ENCODE data around the gene LHX4. TPM values are rescaled to one million over a fixed set of nuclear protein-coding genes. Genes with fewer than 3 reads are reported as not detected.

LHX4 gene
- total and polyA plus RNA-seq, 2 of the 8 experiments (the other 6 are each of a cell fraction or from before 2014, with no cell fraction given): 0.85 to 4.9 TPM

DNA sequence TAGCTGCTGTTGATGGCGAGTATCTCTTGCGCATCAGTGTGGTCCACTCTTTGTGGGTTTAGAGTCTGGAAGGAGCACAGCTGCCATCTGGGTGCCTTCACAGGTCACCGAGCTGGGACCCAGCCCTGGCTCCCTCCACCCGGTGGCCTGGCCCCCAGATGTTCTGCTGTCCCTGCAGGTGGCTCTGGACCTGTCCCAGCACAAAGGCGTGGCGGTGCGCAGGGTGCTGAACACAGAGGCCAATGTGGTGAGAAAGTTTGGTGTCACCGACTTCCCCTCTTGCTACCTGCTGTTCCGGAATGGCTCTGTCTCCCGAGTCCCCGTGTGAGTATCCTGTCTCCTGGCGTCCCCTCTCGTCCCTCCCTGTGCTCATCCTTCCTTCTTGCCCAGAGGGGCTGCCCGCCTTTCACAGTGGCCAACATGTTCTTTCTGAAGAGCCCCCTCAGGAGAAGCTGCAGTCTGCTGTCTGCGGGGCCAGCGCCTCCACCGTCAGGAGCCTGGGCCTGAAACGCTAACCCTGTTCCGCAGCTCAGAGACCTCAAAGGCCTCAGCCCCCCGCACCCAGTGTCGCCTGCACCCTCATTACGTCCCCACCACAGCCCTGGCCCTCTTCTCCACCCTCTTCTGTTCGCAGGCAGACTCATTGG lies 47.9 kb upstream of the LHX4 start (continued):
- TF ChIP-seq POU5F1 (IDR thresholded peaks at IDR 0.05; ENCODE audit: low read depth, low read length) (no peak), TAF1 (IDR thresholded peaks at IDR 0.05; ENCODE audit: low read depth, low read length) (no peak), EZH2 (IDR thresholded peaks at IDR 0.05; ENCODE audit: low read depth, low read length, severe bottlenecking) (no peak), KDM4A (IDR thresholded peaks at IDR 0.05; ENCODE audit: low read depth, low read length, severe bottlenecking) (no peak), HDAC2 (IDR thresholded peaks at IDR 0.05; ENCODE audit: borderline replicate concordance in 1 of 2, low read depth in 2 of 2, low read length in 2 of 2) (no peak), RBBP5 (IDR thresholded peaks at IDR 0.05; ENCODE audit: borderline replicate concordance, low read depth, low read length) (no peak)

Measured in H1 (cell line).